Measurements from ENCODE around the gene PARP6.
A peak's percentile ranks its signal among the peaks of the same experiment; 100 is the strongest.

The PARP6 gene

GRCh38 chr15:72201391-72201921 lies 70.9 kb downstream of the PARP6 start:
- no peak overlapping the region for H3K4me3 ChIP-seq (ENCODE audit: low read depth, low read length)
- no peak for TF ChIP-seq MYC (IDR thresholded peaks at IDR 0.05; ENCODE audit: low read depth, low read length)
- no peak for TF ChIP-seq POLR2A (IDR thresholded peaks at IDR 0.05; ENCODE audit: extremely low read depth, insufficient read length)
- no peak for TF ChIP-seq MAX (IDR thresholded peaks at IDR 0.05; ENCODE audit: low read depth, low read length)
- TF ChIP-seq, protein P1, sequence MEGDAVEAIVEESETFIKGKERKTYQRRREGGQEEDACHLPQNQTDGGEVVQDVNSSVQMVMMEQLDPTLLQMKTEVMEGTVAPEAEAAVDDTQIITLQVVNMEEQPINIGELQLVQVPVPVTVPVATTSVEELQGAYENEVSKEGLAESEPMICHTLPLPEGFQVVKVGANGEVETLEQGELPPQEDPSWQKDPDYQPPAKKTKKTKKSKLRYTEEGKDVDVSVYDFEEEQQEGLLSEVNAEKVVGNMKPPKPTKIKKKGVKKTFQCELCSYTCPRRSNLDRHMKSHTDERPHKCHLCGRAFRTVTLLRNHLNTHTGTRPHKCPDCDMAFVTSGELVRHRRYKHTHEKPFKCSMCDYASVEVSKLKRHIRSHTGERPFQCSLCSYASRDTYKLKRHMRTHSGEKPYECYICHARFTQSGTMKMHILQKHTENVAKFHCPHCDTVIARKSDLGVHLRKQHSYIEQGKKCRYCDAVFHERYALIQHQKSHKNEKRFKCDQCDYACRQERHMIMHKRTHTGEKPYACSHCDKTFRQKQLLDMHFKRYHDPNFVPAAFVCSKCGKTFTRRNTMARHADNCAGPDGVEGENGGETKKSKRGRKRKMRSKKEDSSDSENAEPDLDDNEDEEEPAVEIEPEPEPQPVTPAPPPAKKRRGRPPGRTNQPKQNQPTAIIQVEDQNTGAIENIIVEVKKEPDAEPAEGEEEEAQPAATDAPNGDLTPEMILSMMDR (IDR thresholded peaks at IDR 0.05; ENCODE audit: low read depth, low read length) = no peak
- DNase-seq (ENCODE audit: low read depth) = no peak

DNA sequence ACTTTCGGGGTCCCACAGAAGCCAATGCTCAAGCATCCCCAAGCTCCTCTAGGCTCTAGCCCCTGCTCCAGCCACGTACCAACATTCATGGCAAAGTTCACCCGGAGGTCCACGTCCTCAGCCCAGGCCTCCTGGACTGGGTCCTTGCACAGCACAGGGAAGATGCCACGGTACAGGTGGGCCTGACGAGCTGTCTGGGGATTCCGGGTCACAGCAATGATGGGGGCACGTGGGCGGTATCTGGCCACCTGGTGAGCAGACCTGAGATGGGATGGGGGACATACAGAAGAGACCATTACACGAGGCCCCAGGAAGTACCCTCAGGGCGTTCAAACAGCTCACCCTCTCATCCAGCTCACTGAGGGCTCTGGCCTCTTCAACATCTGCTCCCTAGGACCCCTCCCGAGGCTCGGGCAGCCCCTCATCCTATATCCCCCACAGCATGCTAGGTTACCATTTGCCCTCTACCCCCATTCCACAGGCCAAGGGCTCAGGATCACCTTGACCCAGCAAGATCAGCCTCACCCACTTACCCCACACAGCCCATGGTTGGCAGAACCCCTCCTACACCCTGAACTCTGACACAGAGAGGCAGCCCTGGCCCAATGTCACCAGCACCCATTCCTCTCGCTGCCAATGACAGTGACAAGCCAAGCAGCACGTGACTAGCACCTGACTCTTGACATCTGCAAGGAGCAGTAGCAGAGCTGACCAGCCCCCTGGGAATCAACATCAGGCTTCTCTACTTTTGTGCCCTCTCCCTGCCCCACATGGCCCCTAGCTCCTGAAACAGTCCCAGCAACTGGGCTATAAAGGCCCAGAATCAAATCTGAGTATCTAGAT lies 71.7 kb downstream of the PARP6 start:
- no peak for TF ChIP-seq MYC (IDR thresholded peaks at IDR 0.05; ENCODE audit: low read depth, low read length)
- TF ChIP-seq POLR2A (IDR thresholded peaks at IDR 0.05; ENCODE audit: extremely low read depth, insufficient read length) = no peak
- no peak for TF ChIP-seq MAX (IDR thresholded peaks at IDR 0.05; ENCODE audit: low read depth, low read length)
- TF ChIP-seq, protein P1 (IDR thresholded peaks at IDR 0.05; ENCODE audit: low read depth, low read length) = no peak
- no peak for DNase-seq (ENCODE audit: low read depth)
- no peak overlapping the region for H3K4me3 ChIP-seq (ENCODE audit: low read depth, low read length)

DNA sequence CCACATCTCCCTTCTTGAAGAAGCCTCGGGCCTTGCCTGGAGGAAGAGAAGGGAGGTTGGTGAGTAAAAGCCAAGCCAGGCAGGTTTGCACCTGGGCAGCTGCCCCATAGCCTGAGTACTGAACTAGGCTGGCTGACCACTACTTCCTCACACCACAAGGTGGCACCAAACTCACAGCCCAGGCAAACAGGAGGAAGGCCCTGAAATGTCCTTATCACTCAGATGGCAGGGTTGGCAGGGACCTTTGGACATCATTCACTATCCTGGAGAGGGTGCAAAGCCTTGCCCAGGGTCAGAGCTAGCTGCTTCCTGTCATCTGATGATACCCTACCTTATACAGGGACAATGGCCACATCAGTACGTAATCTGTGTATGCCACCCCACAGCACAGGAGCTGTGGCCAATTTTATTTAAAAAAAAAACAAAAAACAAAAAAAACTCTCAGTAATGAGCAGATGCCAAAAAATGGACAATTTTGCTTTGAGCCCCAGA lies 72.6 kb downstream of the PARP6 start:
- DNase-seq (ENCODE audit: low read depth) = peak; percentile 76
- H3K4me3 ChIP-seq (ENCODE audit: low read depth, low read length) = no peak overlapping the region
- TF ChIP-seq MAX (IDR thresholded peaks at IDR 0.05; ENCODE audit: low read depth, low read length) (peak; percentile 53; the same call in 1 of the 2 replicates), MYC (IDR thresholded peaks at IDR 0.05; ENCODE audit: low read depth, low read length) (peak; percentile 40; the same call in 1 of the 2 replicates), POLR2A (IDR thresholded peaks at IDR 0.05; ENCODE audit: extremely low read depth, insufficient read length) (no peak)
- TF ChIP-seq, protein P1 (IDR thresholded peaks at IDR 0.05; ENCODE audit: low read depth, low read length) = peak; percentile 88

DNA sequence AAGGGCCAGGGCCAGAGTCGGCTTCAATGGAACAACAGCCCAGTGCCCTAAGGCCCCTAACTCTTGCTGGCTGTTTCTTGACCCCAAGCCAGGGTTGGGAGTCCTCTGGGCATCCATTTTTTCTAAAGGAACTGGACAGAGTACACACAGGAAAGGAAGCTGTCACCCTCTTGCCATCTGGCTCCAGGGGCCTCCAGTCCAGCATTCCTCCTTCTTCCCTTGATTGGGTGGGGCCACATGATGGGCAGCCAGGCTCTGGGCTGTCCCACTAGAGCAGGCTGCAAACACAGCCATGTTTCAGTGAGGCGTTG lies 73.2 kb downstream of the PARP6 start:
- H3K4me3 ChIP-seq (ENCODE audit: low read depth, low read length) = no peak overlapping the region
- TF ChIP-seq MAX (IDR thresholded peaks at IDR 0.05; ENCODE audit: low read depth, low read length) (no peak), MYC (IDR thresholded peaks at IDR 0.05; ENCODE audit: low read depth, low read length) (no peak), POLR2A (IDR thresholded peaks at IDR 0.05; ENCODE audit: extremely low read depth, insufficient read length) (no peak)
- TF ChIP-seq, protein P1 (IDR thresholded peaks at IDR 0.05; ENCODE audit: low read depth, low read length) = no peak
- DNase-seq (ENCODE audit: low read depth) = no peak

DNA sequence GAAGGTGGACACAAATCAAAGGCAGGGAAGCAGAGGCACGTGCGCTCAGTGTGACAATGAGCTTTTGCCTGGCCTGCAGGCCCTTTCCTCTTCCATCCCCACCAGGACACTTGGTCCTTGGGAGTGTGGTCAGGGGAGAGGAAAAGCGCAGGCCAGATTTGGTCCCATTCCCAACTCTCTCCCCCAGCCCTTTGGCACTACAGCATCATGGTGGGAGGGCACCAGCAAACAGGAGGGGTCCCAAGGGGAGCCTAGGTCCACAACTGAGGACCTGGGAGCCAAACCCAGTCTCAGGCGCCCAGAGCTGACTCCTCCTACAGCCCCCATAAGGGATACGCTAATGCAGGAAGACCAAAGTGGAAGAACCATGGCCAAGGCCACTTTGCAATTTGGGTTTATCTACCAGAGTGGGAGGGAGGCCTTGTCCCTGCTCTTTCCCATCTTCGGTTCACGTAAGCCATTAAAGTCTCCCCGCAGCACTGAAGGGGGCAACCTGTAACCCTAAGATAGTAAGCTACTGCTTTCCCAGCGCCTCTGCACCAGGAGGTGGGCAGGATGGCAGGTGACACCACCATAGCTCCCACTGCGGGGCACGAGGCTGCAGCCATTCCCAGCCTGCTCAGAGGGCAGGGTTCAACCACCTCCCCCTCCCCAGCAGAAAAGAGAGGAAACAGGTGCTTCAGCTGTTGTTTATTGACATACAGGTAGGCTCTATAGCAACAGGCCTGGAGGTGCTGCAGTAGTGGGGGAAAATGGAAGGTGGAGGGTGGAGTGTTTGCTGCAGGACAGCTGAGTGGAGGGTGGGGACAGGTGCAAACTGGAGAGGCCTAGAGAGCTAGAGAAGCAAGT lies 73.8 kb downstream of the PARP6 start:
- H3K4me3 ChIP-seq (ENCODE audit: low read depth, low read length) = no peak overlapping the region
- DNase-seq (ENCODE audit: low read depth) = no peak
- TF ChIP-seq, protein P1 (IDR thresholded peaks at IDR 0.05; ENCODE audit: low read depth, low read length) = no peak
- TF ChIP-seq MYC (IDR thresholded peaks at IDR 0.05; ENCODE audit: low read depth, low read length) = no peak
- no peak for TF ChIP-seq POLR2A (IDR thresholded peaks at IDR 0.05; ENCODE audit: extremely low read depth, insufficient read length)
- no peak for TF ChIP-seq MAX (IDR thresholded peaks at IDR 0.05; ENCODE audit: low read depth, low read length)
